H9 (cell line): ENCODE results near the gene IGF1R. TPM values are rescaled to one million over a fixed set of nuclear protein-coding genes. Genes with fewer than 3 reads are reported as not detected.

Source experiments
- DNase-seq: peaks from one replicate; pipeline ENCODE4 v3.0.0-alpha.2; 2017
- H2AFZ ChIP-seq: one replicate; pipeline ENCODE4 v1.6.1; 2013; ENCODE audit warnings: mild to moderate bottlenecking, low read length, control low read depth, moderate library complexity
- H2AK5ac ChIP-seq: 2 replicates; pipeline ENCODE4 v1.6.1; 2013; ENCODE audit warnings: low read length, control low read depth, mixed read lengths; ENCODE audit not compliant: insufficient read length
- H2BK120ac ChIP-seq: one replicate; pipeline ENCODE4 v1.6.1; 2013; ENCODE audit warnings: low read depth, mild to moderate bottlenecking, low read length, control low read depth, inconsistent platforms; ENCODE audit not compliant: poor library complexity, severe bottlenecking
- H2BK12ac ChIP-seq: 2 replicates; pipeline ENCODE4 v1.6.1; 2013; ENCODE audit warnings: low read length, control low read depth, mixed read lengths, low read depth; ENCODE audit not compliant: insufficient read length
- H2BK15ac ChIP-seq: 2 replicates; pipeline ENCODE4 v1.6.1; 2013; ENCODE audit warnings: low read depth, low read length, control low read depth
- H2BK20ac ChIP-seq: one replicate; pipeline ENCODE4 v1.6.1; 2013; ENCODE audit warnings: low read depth, mild to moderate bottlenecking, low read length, control low read depth, inconsistent platforms; ENCODE audit not compliant: poor library complexity, severe bottlenecking
- H2BK5ac ChIP-seq: 2 replicates; pipeline ENCODE4 v1.6.1; 2013; ENCODE audit warnings: low read length, control low read depth, mixed read lengths; ENCODE audit not compliant: insufficient read length
- H3K14ac ChIP-seq: 2 replicates; pipeline ENCODE4 v1.6.1; 2013; ENCODE audit warnings: low read length, control low read depth; ENCODE audit not compliant: insufficient read depth
- H3K18ac ChIP-seq: 2 replicates; pipeline ENCODE4 v1.6.1; 2013; ENCODE audit warnings: low read depth, mild to moderate bottlenecking, mixed read lengths, low read length, control low read depth; ENCODE audit not compliant: insufficient read length
- H3K23ac ChIP-seq: 2 replicates; pipeline ENCODE4 v1.6.1; 2013; ENCODE audit warnings: low read length, control low read depth, mixed read lengths, low read depth; ENCODE audit not compliant: insufficient read length
- H3K23me2 ChIP-seq: 2 replicates; pipeline ENCODE4 v1.6.1; 2013; ENCODE audit warnings: low read depth, mild to moderate bottlenecking, mixed read lengths, low read length, control low read depth; ENCODE audit not compliant: insufficient read length, poor library complexity, severe bottlenecking
- H3K27ac ChIP-seq: 2 replicates; pipeline ENCODE4 v1.5.1; 2013; ENCODE audit warnings: low read length, control low read depth, mixed read lengths, low read depth; ENCODE audit not compliant: insufficient read length
- H3K27me3 ChIP-seq: 2 replicates; pipeline ENCODE4 v1.6.1; 2013; ENCODE audit warnings: low read length, control low read depth, inconsistent platforms; ENCODE audit not compliant: insufficient read depth
- H3K4ac ChIP-seq: 2 replicates; pipeline ENCODE4 v1.6.1; 2013; ENCODE audit warnings: low read depth, mild to moderate bottlenecking, control low read depth, inconsistent platforms, low read length, moderate library complexity
- H3K4me1 ChIP-seq: 2 replicates; pipeline ENCODE4 v1.6.1; 2013; ENCODE audit warnings: low read length, control low read depth, inconsistent platforms; ENCODE audit not compliant: insufficient read depth
- H3K4me2 ChIP-seq: 2 replicates; pipeline ENCODE4 v1.6.1; 2013; ENCODE audit warnings: low read length, control low read depth, mixed read lengths; ENCODE audit not compliant: insufficient read length, insufficient read depth
- H3K56ac ChIP-seq: 2 replicates; pipeline ENCODE4 v1.6.1; 2013; ENCODE audit warnings: low read depth, mild to moderate bottlenecking, mixed read lengths, low read length, control low read depth; ENCODE audit not compliant: insufficient read length
- H3K79me1 ChIP-seq: 2 replicates; pipeline ENCODE4 v1.6.1; 2013; ENCODE audit warnings: low read depth, mild to moderate bottlenecking, moderate library complexity, low read length, control low read depth, inconsistent platforms; ENCODE audit not compliant: insufficient read depth, poor library complexity, severe bottlenecking
- H3K79me2 ChIP-seq: 2 replicates; pipeline ENCODE4 v1.6.1; 2013; ENCODE audit warnings: low read length, control low read depth, inconsistent platforms; ENCODE audit not compliant: insufficient read depth
- H3K9ac ChIP-seq: 2 replicates; pipeline ENCODE4 v1.6.1; 2013; ENCODE audit warnings: low read length, control low read depth, mixed read lengths; ENCODE audit not compliant: insufficient read length; ENCODE audit errors: extremely low read depth
- H3K9me3 ChIP-seq: one replicate; pipeline ENCODE4 v1.6.1; 2013; ENCODE audit warnings: low read depth, low read length, inconsistent platforms; ENCODE audit not compliant: control insufficient read depth
- H3T11ph ChIP-seq: one replicate; pipeline ENCODE4 v1.6.1; 2013; ENCODE audit warnings: mild to moderate bottlenecking, low read length, control low read depth, inconsistent platforms
- H4K20me1 ChIP-seq: one replicate; pipeline ENCODE4 v1.6.1; 2013; ENCODE audit not compliant: control insufficient read depth, insufficient read length, insufficient read depth
- H4K5ac ChIP-seq: 2 replicates; pipeline ENCODE4 v1.6.1; 2013; ENCODE audit warnings: low read depth, mild to moderate bottlenecking, mixed read lengths, low read length, control low read depth; ENCODE audit not compliant: insufficient read length
- H4K8ac ChIP-seq: replicated peaks from 2 replicates; pipeline ENCODE4 v1.6.1; 2013; ENCODE audit warnings: low read length, control low read depth, mixed read lengths, low read depth; ENCODE audit not compliant: insufficient read length
- H4K91ac ChIP-seq: 2 replicates; pipeline ENCODE4 v1.6.1; 2013; ENCODE audit warnings: low read depth, mild to moderate bottlenecking, moderate library complexity, mixed read lengths, low read length, control low read depth; ENCODE audit not compliant: insufficient read length
- H3K27ac Mint-ChIP-seq, 3 experiments: 2 replicates in 2 of 3; 3 replicates in 1 of 3; pipeline ENCODE4 v1.8.0; 2020 to 2021; ENCODE audit warnings: mixed read lengths in 3 of 3, mild to moderate bottlenecking in 1 of 3, moderate library complexity in 1 of 3
- H3K27me3 Mint-ChIP-seq: 2 replicates; pipeline ENCODE4 v1.8.0; 2021; ENCODE audit warnings: low read depth, mild to moderate bottlenecking, moderate library complexity, mixed read lengths
- H3K36me3 Mint-ChIP-seq, 3 experiments: 2 replicates in 2 of 3; 3 replicates in 1 of 3; pipeline ENCODE4 v1.8.0; 2020 to 2021; ENCODE audit warnings: low read depth in 3 of 3, mixed read lengths in 3 of 3; ENCODE audit not compliant: insufficient read depth in 1 of 3
- H3K4me1 Mint-ChIP-seq, 2 experiments: 2 replicates each; pipeline ENCODE4 v1.8.0; 2020; ENCODE audit warnings: mixed read lengths in 2 of 2
- H3K4me3 Mint-ChIP-seq, 2 experiments: 2 replicates in 1 of 2; 3 replicates in 1 of 2; pipeline ENCODE4 v1.8.0; 2020 to 2021; ENCODE audit warnings: mild to moderate bottlenecking in 2 of 2, mixed read lengths in 2 of 2, moderate library complexity in 1 of 2
- H3K9me3 Mint-ChIP-seq, 2 experiments: 2 replicates in 1 of 2; 3 replicates in 1 of 2; pipeline ENCODE4 v1.8.0; 2020; ENCODE audit warnings: mild to moderate bottlenecking in 2 of 2, mixed read lengths in 2 of 2, moderate library complexity in 1 of 2
- WGBS: extraction: QIAGEN DNeasy Blood & Tissue Kit; methylation state at CpG from one replicate; pipeline ENCODE4 v1.1.7; 2013; ENCODE audit warnings: missing lambda C conversion rate, low lambda C conversion rate, mixed read lengths; ENCODE audit not compliant: insufficient read length; ENCODE audit errors: extremely low coverage; 5-methylcytosine and 5-hydroxymethylcytosine counted together
- total RNA-seq: library from RNA; stranded (reverse); gene quantifications from 2 replicates; pipeline ENCODE4 v1.2.1, GENCODE V29; 2021
- TF ChIP-seq, protein P1 (sequence below): fragments of 200-600 bp; sonication (generic); conservative IDR thresholded peaks from 3 replicates; pipeline ENCODE4 v1.8.0; 2021; ENCODE audit warnings: antibody characterized with exemption, mild to moderate bottlenecking

IGF1R gene
- total RNA-seq, 1 experiment from 2014 or later: 70.0 TPM

DNA sequence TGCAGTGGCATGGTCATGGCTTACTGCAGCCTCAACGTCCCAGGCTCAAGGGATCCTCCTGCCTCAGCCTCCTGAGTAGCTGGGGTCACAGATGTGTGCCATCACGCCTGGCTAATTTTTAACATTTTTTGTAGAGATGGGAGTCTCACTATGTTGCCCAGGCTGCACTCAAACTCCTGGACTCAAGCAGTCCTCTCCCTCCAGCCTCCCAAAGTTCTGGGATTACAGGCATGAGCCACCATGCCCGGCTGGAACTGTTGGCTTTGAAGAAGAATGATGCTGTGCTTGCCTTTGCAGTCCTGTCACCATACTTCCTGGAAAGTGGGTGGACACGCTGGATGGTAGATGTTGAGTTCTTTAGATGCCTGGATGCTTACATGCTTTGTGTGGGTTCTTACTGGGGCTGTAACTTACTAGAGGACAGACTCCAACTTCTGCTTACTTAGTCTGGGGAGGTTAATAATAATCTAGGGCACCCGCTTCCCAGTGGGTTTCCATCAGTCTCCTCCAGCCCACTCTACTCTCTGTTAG lies 36.7 kb downstream of the IGF1R start:
- Histone ChIP-seq H3K9me3 (no peaks in the 10 kb centered on the region), H2BK20ac (no peak overlapping the region), H4K20me1 (no peaks in the 10 kb centered on the region), H3K4me2 (no peak overlapping the region), H3K56ac (no peak overlapping the region), H3K4me1 (peaks cover 28% of the 10 kb centered on the region), H2AK5ac (no peak overlapping the region), H2AFZ (no peak overlapping the region), H2BK12ac (no peak overlapping the region), H4K91ac (no peak overlapping the region), H4K8ac (no peak overlapping the region), H2BK15ac (no peak overlapping the region), H3K14ac (no peak overlapping the region), H3K4ac (no peak overlapping the region), H3K23ac (no peak overlapping the region), H3K27me3 (no peaks in the 10 kb centered on the region), H3K27ac (no peak overlapping the region), H3K18ac (no peak overlapping the region), H3K23me2 (no peaks in the 10 kb centered on the region), H3K9ac (no peak overlapping the region), H3T11ph (no peak overlapping the region), H3K79me2 (peaks cover 77% of the 10 kb centered on the region), H2BK5ac (no peak overlapping the region), H3K79me1 (peaks cover 9% of the 10 kb centered on the region), H4K5ac (no peak overlapping the region), H2BK120ac (no peak overlapping the region)
- no peak overlapping the region for H3K4me3 Mint-ChIP-seq
- no CpG with 5 or more reads among the region's 5 CpGs for WGBS
- H3K9me3 Mint-ChIP-seq: no peaks in the 10 kb centered on the region
- TF ChIP-seq, protein P1, sequence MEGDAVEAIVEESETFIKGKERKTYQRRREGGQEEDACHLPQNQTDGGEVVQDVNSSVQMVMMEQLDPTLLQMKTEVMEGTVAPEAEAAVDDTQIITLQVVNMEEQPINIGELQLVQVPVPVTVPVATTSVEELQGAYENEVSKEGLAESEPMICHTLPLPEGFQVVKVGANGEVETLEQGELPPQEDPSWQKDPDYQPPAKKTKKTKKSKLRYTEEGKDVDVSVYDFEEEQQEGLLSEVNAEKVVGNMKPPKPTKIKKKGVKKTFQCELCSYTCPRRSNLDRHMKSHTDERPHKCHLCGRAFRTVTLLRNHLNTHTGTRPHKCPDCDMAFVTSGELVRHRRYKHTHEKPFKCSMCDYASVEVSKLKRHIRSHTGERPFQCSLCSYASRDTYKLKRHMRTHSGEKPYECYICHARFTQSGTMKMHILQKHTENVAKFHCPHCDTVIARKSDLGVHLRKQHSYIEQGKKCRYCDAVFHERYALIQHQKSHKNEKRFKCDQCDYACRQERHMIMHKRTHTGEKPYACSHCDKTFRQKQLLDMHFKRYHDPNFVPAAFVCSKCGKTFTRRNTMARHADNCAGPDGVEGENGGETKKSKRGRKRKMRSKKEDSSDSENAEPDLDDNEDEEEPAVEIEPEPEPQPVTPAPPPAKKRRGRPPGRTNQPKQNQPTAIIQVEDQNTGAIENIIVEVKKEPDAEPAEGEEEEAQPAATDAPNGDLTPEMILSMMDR: no peak
- peak overlapping the region in 1 of 3 experiments; percentile 66; a peak in 2 of 7 replicates for H3K27ac Mint-ChIP-seq
- H3K27me3 Mint-ChIP-seq: no peaks in the 10 kb centered on the region
- no peak for DNase-seq
- H3K4me1 Mint-ChIP-seq: peaks cover 63 to 66% of the 10 kb centered on the region in 2 experiments
- H3K36me3 Mint-ChIP-seq: no peaks in the 10 kb centered on the region; a peak in 1 of 7 replicates
